Right atrium auricular region (tissue), 2 donors: ENCODE results near the gene ATCAY. TPM values are rescaled to one million over a fixed set of nuclear protein-coding genes. Genes with fewer than 3 reads are reported as not detected.

ENCODE experiments used
- DNase-seq: peaks from one replicate; pipeline ENCODE4 v3.0.0-alpha.2; 2019; ENCODE audit warnings: low spot score
- H3K27ac ChIP-seq, 2 donors: fragments of 200-600 bp; sonication (generic); 1 replicate in 1 of 2; 2 replicates in 1 of 2; pipeline ENCODE4 v1.5.1; 2016 to 2019
- H3K27me3 ChIP-seq, 2 donors: fragments of 200-600 bp; sonication (generic); one replicate each; pipeline versions ENCODE4 v1.5.1 to v1.6.0; 2017 to 2019
- H3K36me3 ChIP-seq: fragments of 200-600 bp; sonication (generic); one replicate; pipeline ENCODE4 v1.5.1; 2016
- H3K4me1 ChIP-seq, 2 donors: fragments of 200-600 bp; sonication (generic); one replicate each; pipeline versions ENCODE4 v1.5.1 to v1.6.0; 2017 to 2019
- H3K4me3 ChIP-seq, 2 donors: fragments of 200-600 bp; sonication (generic); 1 replicate in 1 of 2; 2 replicates in 1 of 2; pipeline ENCODE4 v1.5.1; 2017 to 2019; ENCODE audit warnings: mild to moderate bottlenecking in 1 of 2, moderate library complexity in 1 of 2
- H3K9me3 ChIP-seq, 2 donors: fragments of 200-600 bp; sonication (generic); one replicate each; pipeline ENCODE4 v1.5.1; 2019
- CTCF ChIP-seq, 2 donors: fragments of 200-600 bp; sonication (generic); IDR thresholded peaks; one replicate each; pipeline ENCODE4 v1.5.1; 2019; ENCODE audit warnings: antibody characterized with exemption in 2 of 2
- total RNA-seq, 2 donors: library from RNA; depleted of rRNA; stranded (reverse); fragments of >200 nt; gene quantifications; one replicate each; pipeline ENCODE4 v1.1.0, GENCODE V29; 2016

The ATCAY gene
- total RNA-seq, 2 donors from 2014 or later, result not detected

- Histone ChIP-seq H3K27ac (no peak overlapping the region), H3K4me3 (no peak overlapping the region), H3K36me3 (no peaks in the 10 kb centered on the region), H3K9me3 (peaks cover 0 to 24% of the 10 kb centered on the region in 2 donors), H3K4me1 (no peaks in the 10 kb centered on the region), H3K27me3 (no peaks in the 10 kb centered on the region)
- no peak for DNase-seq
- no peak for TF ChIP-seq CTCF (IDR thresholded peaks at IDR 0.05)
Observed at GRCh38 chr19:3851254-3852176, 29.0 kb upstream of the ATCAY start.

GRCh38 chr19:3852177-3852511 lies 28.3 kb upstream of the ATCAY start:
- no peak overlapping the region for H3K4me3 ChIP-seq
- no peak for DNase-seq
- TF ChIP-seq CTCF (IDR thresholded peaks at IDR 0.05), result no peak
- no peaks in the 10 kb centered on the region for H3K36me3 ChIP-seq
- no peaks in the 10 kb centered on the region for H3K4me1 ChIP-seq
- H3K27ac ChIP-seq, result no peak overlapping the region
- H3K9me3 ChIP-seq, result peaks cover 0 to 19% of the 10 kb centered on the region in 2 donors
- H3K27me3 ChIP-seq, result no peaks in the 10 kb centered on the region

GRCh38 chr19:3852614-3853254 lies 27.8 kb upstream of the ATCAY start:
- TF ChIP-seq CTCF (IDR thresholded peaks at IDR 0.05), result peak in 1 of 2 donors; percentile 28
- no peaks in the 10 kb centered on the region for H3K4me1 ChIP-seq
- H3K4me3 ChIP-seq, result no peak overlapping the region
- no peaks in the 10 kb centered on the region for H3K27me3 ChIP-seq
- peaks cover 0 to 19% of the 10 kb centered on the region in 2 donors for H3K9me3 ChIP-seq
- DNase-seq, result no peak
- H3K27ac ChIP-seq, result no peak overlapping the region
- no peaks in the 10 kb centered on the region for H3K36me3 ChIP-seq

GRCh38 chr19:3855320-3855719 lies 25.2 kb upstream of the ATCAY start:
- TF ChIP-seq CTCF (IDR thresholded peaks at IDR 0.05), result no peak
- DNase-seq, result no peak
- H3K4me1 ChIP-seq, result no peaks in the 10 kb centered on the region

GRCh38 chr19:3857449-3858003 lies 23.0 kb upstream of the ATCAY start:
- DNase-seq, result no peak
- Histone ChIP-seq H3K9me3 (peaks cover 0 to 4% of the 10 kb centered on the region in 2 donors), H3K36me3 (no peaks in the 10 kb centered on the region), H3K27ac (no peak overlapping the region), H3K4me1 (no peaks in the 10 kb centered on the region), H3K4me3 (no peak overlapping the region), H3K27me3 (no peaks in the 10 kb centered on the region)
- no peak for TF ChIP-seq CTCF (IDR thresholded peaks at IDR 0.05)

More at GRCh38 chr19:3855320-3855719, 25.2 kb upstream of the ATCAY start:
- Histone ChIP-seq H3K27ac (no peak overlapping the region), H3K36me3 (no peaks in the 10 kb centered on the region), H3K4me3 (no peak overlapping the region), H3K27me3 (no peaks in the 10 kb centered on the region), H3K9me3 (peaks cover 0 to 19% of the 10 kb centered on the region in 2 donors)
